Panc1 (cell line): ENCODE data around the gene SLC38A10.

Source experiments
- CTCF ChIP-seq: fragments of 450-650 bp; IDR thresholded peaks from 2 replicates; pipeline ENCODE4 v1.5.1; 2017; ENCODE audit warnings: mild to moderate bottlenecking
- POLR2AphosphoS5 ChIP-seq: IDR thresholded peaks from 2 replicates; pipeline ENCODE4 v1.6.1; 2012; ENCODE audit warnings: mild to moderate bottlenecking, low read depth, low read length, moderate library complexity
- REST ChIP-seq, 2 experiments: IDR thresholded peaks; 2 replicates each; pipeline ENCODE4 v1.6.1; 2011 to 2012; ENCODE audit warnings: low read depth in 2 of 2, control low read depth in 1 of 2, low read length in 1 of 2, mild to moderate bottlenecking in 1 of 2, moderate library complexity in 1 of 2; ENCODE audit not compliant: insufficient read depth in 1 of 2
- SIN3A ChIP-seq: IDR thresholded peaks from 2 replicates; pipeline ENCODE4 v1.6.1; 2012; ENCODE audit warnings: low read depth, mild to moderate bottlenecking, low read length, moderate library complexity, borderline replicate concordance; ENCODE audit not compliant: insufficient read depth

- TF ChIP-seq CTCF: no peak
- TF ChIP-seq REST (IDR thresholded peaks at IDR 0.05; ENCODE audit: insufficient read depth in 1 of 2, low read depth in 2 of 2, low read length in 1 of 2): no peak
- TF ChIP-seq POLR2AphosphoS5: no peak
- no peak for TF ChIP-seq SIN3A
Observed at GRCh38 chr17:81217491-81217890, 77.6 kb downstream of the SLC38A10 start.
